Non-pigmented ciliary epithelial cell (primary cell): ENCODE results near the gene FYCO1.

Source experiments
- DNase-seq: peaks from one replicate; pipeline ENCODE4 v3.0.0-alpha.2; 2010; ENCODE audit warnings: low read depth

Gene FYCO1

DNA sequence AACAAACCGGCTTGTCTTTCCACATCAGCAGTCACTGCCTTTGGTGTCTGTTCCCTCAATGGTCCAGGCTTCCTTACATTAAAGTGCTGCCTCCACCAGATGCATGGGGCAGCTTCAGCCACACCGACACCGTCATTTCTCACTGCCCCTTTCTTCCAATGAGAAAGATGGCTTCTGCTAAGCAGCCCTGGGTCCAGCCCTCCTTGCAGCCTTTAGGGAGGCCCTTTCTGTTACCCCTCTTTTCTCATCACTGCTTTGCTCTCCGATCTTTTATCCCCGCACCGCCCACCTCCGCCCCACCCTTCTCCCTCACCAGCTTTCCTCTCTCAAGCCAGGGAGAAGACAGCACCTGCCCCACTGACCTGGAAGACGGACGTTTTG is 80.6 kb downstream of the FYCO1 start:
- DNase-seq = no peak

DNA sequence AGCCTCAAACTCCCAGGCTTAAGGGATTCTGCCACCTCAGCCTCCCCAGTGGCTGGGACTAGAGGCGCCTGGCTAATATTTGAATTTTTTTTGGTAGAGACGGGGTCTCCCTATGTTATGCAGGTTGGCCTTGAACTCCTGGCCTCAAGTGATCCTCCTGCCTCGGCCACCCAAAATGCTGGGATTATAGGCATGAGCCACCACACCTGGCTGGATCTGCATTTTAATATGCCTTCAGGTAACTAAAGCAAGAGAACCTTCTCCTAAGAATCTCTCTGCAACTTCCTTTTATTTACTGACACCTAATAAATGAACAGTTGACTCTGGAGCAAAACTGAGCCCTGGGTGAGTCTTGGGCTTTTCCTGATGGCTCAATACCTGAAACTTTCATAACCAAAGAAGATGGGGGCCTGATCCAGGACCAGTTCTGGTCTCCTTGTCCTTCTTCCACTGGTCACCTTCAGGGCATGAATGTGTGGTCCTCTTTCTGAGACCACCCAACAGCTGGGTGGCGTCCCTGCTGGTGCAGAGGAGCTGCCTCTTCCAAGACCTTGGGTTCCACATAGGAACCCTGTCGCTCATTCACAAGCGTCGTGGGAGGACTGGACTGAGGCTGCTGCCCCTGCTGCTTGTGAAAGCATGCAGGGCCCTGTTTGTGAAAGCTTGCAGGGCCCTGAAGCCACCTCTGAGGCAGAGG is 81.1 kb downstream of the FYCO1 start:
- DNase-seq = no peak

DNA sequence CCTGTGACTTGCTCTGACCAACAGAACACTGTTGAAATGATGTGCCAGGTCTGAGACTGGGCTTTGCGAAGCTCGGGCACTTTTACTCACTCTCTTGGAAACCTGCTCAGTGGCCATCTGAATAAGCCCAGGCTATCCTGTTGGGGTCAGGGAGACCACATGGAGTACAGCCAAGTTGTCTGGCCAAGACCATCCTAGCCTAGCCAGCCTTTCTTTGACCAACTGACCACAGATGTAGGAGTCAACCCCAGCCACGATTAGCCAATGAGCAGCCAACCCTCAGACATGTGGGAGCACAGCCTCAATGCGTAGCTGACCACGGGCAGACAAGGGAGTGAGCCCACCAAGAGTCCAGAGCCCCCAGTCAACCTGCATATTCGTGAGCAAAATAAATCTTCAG is 83.2 kb downstream of the FYCO1 start:
- no peak for DNase-seq

DNA sequence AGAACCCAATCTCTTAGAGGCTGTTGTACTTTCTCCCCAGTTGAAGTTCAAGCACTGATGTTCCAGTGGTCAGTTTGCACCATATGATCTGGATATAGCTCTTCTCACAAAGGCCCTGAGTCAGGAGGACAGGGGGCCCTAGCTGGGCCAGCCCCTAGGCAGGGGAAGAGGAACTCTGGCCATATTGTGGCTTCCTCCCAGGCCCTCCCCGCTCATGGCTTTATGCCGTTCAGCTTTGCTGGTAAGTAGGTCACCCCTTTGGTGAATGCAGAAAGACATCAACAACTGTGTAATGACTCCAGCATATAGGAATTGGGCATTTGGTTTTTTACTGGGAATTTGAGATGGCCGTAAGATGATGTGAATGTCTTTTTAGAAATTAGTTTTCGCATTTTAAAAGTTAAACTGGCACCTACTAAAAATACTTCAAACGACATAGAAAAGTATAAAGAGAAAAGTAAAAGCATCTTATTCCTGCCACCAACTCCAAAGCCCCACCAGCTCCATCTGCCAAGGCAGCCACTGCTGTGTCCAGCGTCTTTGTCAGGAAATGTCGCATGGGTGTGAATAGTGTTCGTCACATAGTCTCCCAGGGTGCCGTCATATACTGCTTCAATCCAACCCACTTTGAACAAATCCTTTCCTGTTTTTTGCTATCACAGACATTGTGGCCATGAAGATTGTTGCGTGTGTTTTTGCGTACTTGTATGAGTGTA is 84.0 kb downstream of the FYCO1 start:
- DNase-seq = no peak

DNA sequence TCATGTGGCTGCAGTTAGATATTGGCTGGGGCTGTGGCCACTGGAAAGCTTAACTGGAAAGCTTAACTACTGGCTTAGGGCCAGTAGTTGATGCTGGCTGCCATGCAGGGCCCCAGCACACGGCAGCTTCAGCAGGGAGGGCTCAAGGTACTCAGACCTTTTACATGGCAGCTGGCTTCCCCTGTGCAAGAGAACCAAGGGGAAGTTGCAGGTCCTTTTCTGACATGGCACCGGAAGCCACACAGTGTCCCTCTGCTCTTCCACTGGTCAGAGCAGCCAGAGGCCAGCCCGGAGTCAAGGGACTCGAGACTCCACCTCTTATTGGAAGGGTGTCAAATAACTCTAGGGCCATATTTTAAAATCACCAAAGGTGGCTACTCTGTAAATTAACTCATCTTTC is 84.7 kb downstream of the FYCO1 start:
- no peak for DNase-seq

DNA sequence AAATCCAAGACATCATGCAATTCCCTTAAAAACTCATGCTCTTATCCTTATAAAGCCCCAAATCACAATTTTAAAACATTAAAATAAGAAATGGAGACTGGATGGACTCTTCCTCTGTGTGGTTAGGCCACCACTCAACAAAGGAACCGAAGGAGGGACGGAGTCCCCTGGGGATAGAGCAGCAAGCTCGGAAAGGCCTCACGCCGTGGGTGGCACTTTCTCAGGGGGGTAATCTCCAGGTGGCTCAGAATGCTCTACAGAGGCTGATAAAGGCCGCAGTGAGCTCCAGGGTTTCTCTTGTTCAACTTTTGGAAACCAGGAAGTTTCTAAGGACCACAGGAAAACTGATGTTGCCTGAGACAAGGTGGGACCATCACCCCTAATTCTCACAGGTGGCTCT is 86.1 kb downstream of the FYCO1 start:
- no peak for DNase-seq

DNA sequence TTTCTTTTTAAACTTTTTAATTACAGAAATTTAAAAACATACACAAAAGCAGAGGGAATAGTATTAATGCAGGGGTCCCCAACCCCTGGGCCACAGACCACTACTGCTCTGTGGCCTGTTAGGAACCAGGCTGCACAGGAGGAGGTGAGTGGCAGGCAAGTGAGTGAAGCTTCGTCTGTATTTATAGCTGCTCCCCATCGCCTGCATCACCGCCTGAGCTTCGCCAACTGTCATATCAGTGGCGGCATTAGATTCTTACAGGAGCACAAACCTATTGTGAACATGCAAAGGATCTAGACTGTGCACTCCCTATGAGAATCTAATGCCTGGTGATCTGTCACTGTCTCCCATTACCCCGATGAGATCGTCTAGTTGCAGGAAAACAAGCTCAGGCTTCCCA is 86.9 kb downstream of the FYCO1 start:
- no peak for DNase-seq

DNA sequence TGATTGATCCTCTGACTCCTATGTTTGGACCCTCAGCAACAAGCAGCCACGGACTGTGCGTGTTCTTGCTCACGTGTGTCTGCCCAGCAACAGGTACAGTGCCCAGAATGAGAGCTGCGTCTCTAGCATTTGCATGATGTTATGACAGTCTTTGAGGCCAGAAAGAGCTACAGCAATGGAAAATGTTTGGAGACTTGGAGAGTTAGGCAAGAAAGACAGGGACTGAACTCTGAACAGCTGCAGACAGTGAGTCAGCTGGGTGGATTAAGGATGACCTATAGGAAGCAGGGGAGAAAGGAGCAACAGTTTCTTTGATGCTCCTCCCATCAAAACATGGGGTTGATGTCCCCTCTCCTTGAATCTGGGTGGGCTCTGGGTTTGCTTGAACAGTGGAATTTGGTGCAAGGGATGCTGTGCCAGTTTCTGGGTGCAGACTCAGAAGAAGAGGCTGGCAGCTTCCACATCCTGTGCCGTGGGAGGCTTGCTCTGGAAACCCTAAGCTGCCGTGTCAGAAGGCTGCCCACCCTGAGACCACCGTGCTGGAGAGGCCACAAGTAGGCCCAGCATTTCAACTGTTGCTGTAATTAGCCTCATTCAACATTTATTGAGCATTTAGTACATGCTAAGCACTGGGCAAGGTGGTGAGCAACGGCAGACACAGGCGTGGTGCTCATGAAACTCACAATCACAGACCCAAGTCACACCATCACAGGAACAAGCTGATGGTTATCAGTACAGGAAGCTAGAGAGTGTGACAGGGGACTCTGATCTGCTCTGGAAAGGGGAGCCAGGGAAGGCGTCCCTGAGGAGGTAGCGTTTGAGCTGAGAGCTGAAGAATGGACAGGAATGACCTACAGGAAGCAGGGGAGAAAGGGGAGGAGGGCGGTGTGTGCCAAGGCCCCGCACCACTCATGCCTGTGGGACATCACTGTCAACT is 87.6 kb downstream of the FYCO1 start:
- peak; percentile 57 for DNase-seq

DNA sequence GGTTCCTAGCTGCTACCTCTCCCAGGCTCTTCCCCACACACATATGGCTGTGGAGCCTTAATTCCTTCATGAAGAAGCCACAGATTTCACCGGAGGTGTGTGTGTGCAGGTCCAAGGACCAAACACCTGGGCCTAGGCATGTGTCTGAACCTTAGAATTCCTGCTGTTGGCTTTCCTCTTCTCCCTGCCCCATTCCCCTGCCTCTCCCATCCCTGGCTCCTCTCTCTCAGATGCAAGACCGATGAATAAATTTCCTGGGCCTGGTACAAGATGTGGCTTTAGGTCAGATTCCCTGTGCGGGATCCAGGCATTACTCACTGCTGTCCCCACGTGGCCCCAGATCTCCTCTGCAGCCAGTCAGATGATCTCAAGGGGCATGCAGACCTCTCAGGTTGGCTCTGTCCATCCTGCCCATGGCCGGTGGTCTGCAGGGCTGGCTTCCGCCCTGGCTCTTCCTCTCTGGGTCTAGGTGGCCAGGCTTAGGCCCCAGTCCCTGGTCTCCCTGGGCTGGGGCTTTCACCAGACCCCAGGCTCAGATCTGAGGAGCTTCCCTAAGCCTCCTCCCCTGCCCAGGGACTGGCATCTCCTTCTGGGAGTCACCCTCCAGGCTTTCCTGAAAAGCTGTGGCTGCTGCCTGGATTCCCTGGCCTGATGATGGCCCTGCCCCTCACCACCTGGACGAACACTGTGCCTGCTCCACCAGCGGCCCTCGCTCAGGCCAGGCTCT is 88.8 kb downstream of the FYCO1 start:
- peak; percentile 53 for DNase-seq

DNA sequence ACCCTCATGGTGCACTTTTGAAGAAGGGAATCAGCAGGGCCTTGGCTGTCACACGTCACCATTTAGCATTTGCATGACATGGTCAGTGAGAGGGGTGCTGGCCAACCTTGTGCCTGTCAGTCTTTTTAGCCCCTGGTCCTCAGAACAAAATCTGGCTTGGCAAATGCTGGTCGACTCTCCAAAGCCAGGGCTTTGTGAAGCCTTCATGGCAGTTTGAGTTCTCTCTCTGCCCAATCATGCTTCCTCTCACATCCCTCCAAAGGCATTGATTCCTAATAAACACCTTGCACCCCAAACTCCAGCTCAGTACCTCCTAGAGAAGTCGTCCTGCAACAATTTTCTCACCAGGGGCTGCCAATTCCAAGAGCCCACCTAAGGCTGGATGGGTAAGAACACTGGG is 89.9 kb downstream of the FYCO1 start:
- no peak for DNase-seq

DNA sequence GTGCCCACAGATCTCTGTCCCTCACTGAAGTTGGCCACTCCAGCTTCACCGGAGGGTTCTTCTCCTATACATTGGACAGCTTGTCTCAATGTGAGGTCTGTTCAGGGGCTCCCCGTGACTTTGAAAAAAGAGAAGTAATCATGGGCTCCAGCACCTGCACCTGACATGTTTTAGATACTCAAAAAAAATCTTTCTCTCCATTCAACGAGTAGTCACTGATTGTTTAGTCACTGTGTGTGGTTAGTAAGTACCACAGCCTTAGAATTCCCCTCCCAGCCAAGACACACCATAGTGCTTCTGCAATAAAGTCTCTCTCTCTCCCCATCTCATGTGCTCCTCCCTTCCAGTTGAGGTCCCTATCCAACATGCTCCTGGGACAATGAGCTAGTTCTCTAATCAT is 90.7 kb downstream of the FYCO1 start:
- DNase-seq = no peak

DNA sequence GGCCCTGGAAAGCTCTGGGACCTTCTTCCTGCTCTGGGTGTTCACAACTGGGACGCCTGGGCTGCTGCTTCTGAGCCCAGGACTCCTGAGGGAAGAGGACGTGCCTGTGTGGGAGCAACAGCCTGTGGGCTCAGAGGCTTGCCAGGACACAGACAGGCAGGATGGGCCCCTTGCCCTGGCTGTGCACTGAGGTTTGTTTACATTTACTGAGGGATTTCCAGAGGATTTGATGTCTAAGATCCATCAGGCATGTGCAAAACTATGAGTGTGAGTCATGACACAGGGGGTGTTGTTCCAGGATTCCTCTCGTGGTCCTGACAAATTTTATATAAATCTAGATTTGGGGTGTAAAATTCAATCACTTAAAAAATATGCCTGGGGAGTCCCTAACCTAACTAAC is 98.7 kb downstream of the FYCO1 start:
- no peak for DNase-seq

DNA sequence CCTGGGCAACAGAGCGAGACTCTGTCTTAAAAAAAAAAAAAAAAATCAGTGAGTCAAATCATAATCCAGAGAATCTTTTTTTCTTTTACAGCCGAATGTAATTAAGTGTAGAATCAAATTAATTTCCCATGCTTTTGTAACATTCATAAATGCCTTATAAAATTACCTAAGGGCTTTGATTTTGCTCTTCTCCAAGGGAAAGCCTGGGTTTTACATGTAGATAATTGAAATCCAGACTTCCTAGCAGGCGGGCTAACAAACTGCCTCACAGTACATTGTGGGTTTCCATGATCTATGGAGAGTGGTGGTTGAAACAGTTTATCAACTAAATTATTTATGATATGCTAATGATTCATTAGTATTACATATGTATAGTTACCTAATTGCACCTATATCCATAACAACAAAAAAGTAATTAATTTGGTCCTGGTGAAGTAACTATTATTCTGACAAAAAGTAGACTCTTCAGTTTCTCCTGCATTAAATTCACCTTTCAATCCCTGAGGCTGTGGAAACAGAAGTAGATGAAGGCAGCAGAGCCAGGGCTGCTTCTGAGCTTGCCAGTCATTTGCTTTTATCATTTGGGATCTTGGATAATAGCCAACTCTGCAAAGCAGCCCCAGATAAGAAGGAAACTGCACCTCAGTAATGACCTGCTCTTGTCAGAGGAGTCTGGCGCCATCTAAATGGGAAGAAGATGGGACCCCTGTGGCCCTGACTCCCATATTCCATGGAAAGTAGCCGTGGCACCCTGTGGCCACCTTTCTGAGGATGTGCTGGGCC is 99.7 kb downstream of the FYCO1 start:
- no peak for DNase-seq

DNA sequence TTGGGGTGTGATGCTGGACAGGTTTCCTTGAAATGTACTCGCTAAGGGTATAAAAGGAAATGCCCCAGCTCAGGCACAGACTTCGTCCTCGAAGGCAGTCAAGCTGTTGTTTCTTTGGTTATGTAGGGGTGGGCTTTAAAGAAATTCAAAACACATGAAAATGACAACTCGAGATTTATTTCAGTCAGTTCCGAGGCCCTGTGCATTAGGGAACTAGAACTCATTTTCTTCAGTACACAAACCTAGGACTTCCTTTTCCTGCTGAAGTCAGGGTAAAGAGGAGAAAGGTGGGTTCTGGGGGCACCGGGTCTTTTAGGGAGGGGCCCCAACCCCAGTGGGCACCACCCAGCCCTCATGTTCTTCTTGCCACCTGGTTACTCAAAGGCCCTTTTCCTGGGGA is 101.6 kb downstream of the FYCO1 start:
- DNase-seq = no peak

DNA sequence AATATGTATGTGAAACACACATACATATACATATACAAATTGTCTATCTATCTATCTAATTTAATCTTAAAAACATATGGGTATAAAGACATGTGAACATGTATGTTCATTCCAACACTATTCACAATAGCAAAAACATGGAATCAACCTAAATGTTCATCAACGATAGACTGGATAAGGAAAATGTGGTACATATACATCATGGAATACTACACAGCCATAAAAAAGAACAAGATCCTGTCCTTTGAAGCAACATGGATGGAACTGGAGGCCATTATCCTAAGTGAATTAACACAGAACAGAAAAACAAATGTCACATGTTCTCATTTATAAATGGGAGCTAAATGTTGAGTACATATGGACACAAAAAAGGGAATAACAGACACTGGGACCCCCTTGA is 103.5 kb downstream of the FYCO1 start:
- no peak for DNase-seq

DNA sequence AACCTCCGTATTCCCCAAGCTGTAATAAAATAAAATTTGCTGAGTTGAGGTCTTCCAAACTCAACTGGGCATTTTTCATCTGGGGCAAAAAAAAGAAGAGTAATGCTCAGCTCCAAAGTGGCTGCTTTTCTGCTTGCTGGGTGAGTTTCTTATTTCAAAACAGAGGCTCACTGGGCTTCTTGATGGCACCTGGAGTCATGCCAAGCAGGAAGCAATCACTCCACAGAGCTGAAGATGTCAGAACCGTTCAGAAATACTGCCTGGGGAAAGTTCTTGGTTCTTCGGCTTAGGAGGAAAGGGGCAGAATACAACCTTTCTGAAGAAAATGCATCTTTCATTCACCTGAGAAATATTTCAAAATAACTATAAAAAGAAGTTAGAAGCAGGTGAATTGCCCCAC is 105.2 kb downstream of the FYCO1 start:
- DNase-seq = no peak

DNA sequence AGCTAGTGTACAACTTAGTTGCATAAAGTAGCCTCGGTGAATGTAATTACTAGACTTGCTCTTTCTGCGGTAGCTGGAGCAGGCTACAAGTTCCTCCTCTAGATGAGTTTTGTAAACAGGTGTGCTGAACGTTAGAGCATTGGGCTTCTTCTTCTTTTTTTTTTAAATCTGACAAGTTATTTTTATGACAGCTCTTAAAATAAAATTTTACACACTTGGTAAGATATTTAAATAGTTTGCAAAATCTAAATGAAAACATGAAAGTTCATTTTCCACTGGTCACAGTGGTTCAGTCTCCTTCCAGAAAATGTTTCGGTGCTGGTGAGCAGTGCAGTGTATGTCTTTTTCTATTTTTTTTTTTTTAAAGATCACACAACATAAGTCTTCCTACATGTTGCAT is 106.3 kb downstream of the FYCO1 start:
- DNase-seq = no peak

DNA sequence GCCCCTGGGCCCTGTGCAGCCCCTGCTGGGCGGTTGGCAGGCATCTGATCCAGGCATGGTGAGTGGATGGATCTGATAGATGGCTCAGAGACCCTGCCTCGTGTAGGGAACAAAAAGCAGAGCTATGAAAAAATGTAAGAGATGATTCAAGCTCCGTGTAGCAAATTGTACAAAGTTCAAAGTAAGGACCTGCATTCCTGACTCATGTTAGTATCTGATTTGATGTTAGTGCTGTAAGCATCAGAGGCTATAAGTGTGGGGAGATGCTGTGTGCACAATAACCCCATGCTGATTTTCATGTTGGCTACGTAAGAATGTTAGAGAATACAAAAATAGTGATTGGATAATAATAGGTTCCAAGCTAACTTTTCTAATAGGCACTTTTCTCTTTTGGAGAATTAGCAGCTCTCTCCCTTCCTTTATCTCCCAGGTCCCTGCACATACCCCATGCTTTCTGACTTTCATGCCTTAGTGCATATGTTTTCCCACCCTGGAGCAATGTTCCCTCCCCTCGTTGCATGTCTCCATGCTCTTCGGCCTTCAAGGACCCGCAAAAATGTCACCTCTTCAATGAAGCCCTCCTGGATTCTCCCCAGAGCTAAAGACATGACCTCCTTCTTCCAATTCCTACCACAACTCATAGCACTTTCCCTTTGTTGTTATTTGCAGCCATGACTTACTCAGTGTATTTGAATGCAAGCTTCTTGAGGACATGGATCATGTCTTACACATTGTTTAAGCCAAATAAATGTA is 107.7 kb downstream of the FYCO1 start:
- DNase-seq = no peak

DNA sequence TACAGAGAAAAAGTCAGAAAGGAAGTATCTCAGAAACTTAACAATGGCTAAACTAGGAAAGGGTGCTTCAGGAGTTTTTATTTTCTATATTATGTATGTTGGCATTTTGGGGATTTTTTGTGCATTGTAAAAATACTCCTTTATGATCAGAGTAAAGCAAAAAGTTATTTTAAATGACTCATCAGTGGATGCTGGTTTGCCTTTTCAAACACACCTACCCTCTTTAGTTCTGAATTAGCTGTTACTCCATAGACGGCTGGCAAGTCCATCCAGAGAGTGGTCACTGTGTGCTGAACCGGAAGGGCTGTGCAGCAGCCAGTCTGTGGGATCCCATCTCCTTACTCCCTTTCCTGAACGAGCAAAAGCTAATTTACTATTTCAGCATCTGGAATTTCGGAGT is 108.3 kb downstream of the FYCO1 start:
- no peak for DNase-seq

DNA sequence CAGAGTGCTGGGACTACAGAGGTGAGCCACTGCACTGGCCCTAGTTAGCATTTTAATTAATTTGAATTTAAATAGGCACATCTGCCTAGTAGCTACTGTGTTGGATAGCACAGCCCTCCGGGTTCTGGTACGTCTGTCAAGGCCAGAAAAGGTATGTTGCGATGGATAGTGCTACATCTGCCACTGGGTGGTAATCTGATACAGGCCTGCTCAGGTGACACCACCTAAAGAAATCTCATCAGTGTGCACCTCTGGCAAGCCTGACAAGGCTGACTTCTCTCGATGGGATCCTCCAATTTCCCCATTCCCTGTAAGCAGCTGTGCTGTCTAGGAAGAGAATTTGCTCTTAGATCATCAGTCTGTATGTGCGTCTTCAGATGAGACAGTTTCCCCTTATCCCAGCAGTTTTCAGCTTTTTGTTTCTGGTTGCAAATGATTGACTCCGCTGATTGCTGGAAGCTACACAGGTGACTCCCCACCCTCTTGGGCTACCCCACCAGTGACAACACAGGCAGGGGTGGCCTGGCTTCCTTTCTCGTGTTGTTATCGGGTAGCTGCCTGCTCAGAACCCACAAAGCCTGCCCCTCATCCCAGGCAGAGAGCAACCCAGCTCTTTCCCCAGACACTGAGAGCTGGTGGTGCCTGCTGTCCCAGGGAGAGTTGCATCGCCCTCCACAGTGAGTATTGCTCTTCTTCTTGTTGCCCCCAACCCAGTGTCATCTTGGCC is 109.5 kb downstream of the FYCO1 start, which contains the start of gene CCR9:
TSS of gene CCR9 (plus strand) at position 565 of the 727 bp plus-strand sequence. CDS start 8,391 bp downstream, outside the sequence.
- no peak for DNase-seq
